Inflammatory macrophage treated with lipopolysaccharide for 4 hours (primary cell): ENCODE measurements around the gene G6PD.
"Not testable (repeated sequence)": the region's sequence is repeated elsewhere in the genome, so short reads cannot be mapped to it uniquely, and the experiment has no call there.

ENCODE experiments used
- DNase-seq: peaks from one replicate; pipeline ENCODE4 v3.0.0-alpha.2; 2020

Gene G6PD

GRCh38 chrX:154513716-154514115, 32.9 kb downstream of the G6PD start:
- DNase-seq = no peak

GRCh38 chrX:154512879-154513553, 33.6 kb downstream of the G6PD start:
- DNase-seq = no peak

- no peak for DNase-seq
Measured at GRCh38 chrX:154511761-154512160, 34.9 kb downstream of the G6PD start.

- no peak for DNase-seq
Measured at GRCh38 chrX:154509455-154509854, 37.2 kb downstream of the G6PD start.

- DNase-seq = no peak
Measured at GRCh38 chrX:154508384-154508745, 38.3 kb downstream of the G6PD start.

GRCh38 chrX:154507673-154508383, 38.8 kb downstream of the G6PD start:
- DNase-seq = no peak

- no peak for DNase-seq
Measured at GRCh38 chrX:154506483-154507332, 39.9 kb downstream of the G6PD start.

GRCh38 chrX:154505734-154506133, 40.9 kb downstream of the G6PD start:
- DNase-seq = peak; percentile 20

GRCh38 chrX:154502989-154503388, 43.7 kb downstream of the G6PD start:
- peak; percentile 27 for DNase-seq

GRCh38 chrX:154502098-154502497, 44.5 kb downstream of the G6PD start:
- DNase-seq = no peak

- DNase-seq = not testable (repeated sequence)
Measured at GRCh38 chrX:154501423-154501822, 45.2 kb downstream of the G6PD start.

- not testable (repeated sequence) for DNase-seq
Measured at GRCh38 chrX:154496591-154497137, 50.0 kb downstream of the G6PD start.

- no peak for DNase-seq
Measured at GRCh38 chrX:154495472-154495922, 51.1 kb downstream of the G6PD start.

GRCh38 chrX:154494715-154495114, 51.9 kb downstream of the G6PD start:
- DNase-seq = no peak

GRCh38 chrX:154490414-154491083, 56.1 kb downstream of the G6PD start, which contains the start of gene SLC10A3:
SLC10A3 (minus strand) TSS chrX:154490629; CDS start chrX:154488940, 1,689 bp downstream.
- DNase-seq = peak; percentile 92

- no peak for DNase-seq
Measured at GRCh38 chrX:154490021-154490413, 56.6 kb downstream of the G6PD start.

GRCh38 chrX:154489182-154489581, 57.5 kb downstream of the G6PD start:
- DNase-seq = no peak

- no peak for DNase-seq
Measured at GRCh38 chrX:154488336-154489075, 58.1 kb downstream of the G6PD start.

GRCh38 chrX:154487518-154488290, 58.9 kb downstream of the G6PD start:
- DNase-seq = no peak

- DNase-seq = peak; percentile 25
Measured at GRCh38 chrX:154486396-154487207, 60.0 kb downstream of the G6PD start, which contains the start of gene UBL4A. UBL4A (minus strand) TSS chrX:154486615; CDS start chrX:154486584, 31 bp downstream.
